Ishikawa (cell line): ENCODE data around the gene DGKQ.
A peak's percentile ranks its signal among the peaks of the same experiment; 100 is the strongest.

Source experiments
- CEBPB ChIP-seq: IDR thresholded peaks from 2 replicates; pipeline ENCODE4 v1.6.1; 2012
- CREB1 ChIP-seq: IDR thresholded peaks from 2 replicates; pipeline ENCODE4 v1.6.1; 2012; ENCODE audit warnings: low read depth
- EGR1 ChIP-seq: IDR thresholded peaks from 2 replicates; pipeline ENCODE4 v1.6.1; 2012
- EP300 ChIP-seq: IDR thresholded peaks from 2 replicates; pipeline ENCODE4 v1.6.1; 2012; ENCODE audit warnings: borderline replicate concordance
- FOXM1 ChIP-seq: IDR thresholded peaks from 2 replicates; pipeline ENCODE4 v1.6.1; 2012; ENCODE audit warnings: low read depth, borderline replicate concordance
- NFIC ChIP-seq: IDR thresholded peaks from 2 replicates; pipeline ENCODE4 v1.6.1; 2012
- RAD21 ChIP-seq: IDR thresholded peaks from 2 replicates; pipeline ENCODE4 v1.6.1; 2012; ENCODE audit warnings: low read depth
- REST ChIP-seq: IDR thresholded peaks from 2 replicates; pipeline ENCODE4 v1.6.1; 2012; ENCODE audit warnings: low read depth, mild to moderate bottlenecking
- TAF1 ChIP-seq: IDR thresholded peaks from 2 replicates; pipeline ENCODE4 v1.6.1; 2012; ENCODE audit warnings: low read depth, mild to moderate bottlenecking
- TCF12 ChIP-seq: IDR thresholded peaks from 2 replicates; pipeline ENCODE4 v1.6.1; 2012; ENCODE audit warnings: low read depth
- TEAD4 ChIP-seq: IDR thresholded peaks from 2 replicates; pipeline ENCODE4 v1.6.1; 2012
- YY1 ChIP-seq: IDR thresholded peaks from 2 replicates; pipeline ENCODE4 v1.6.1; 2012; ENCODE audit warnings: low read depth
- ZBTB7A ChIP-seq: IDR thresholded peaks from 2 replicates; pipeline ENCODE4 v1.6.1; 2012; ENCODE audit warnings: low read depth
- TF ChIP-seq, protein P1 (sequence below): IDR thresholded peaks from 2 replicates; pipeline ENCODE4 v1.6.1; 2012
- TF ChIP-seq, protein P2 (sequence below): IDR thresholded peaks from 2 replicates; pipeline ENCODE4 v1.6.1; 2012

DGKQ gene

GRCh38 chr4:973431-974397 is at the start of gene DGKQ:
Gene DGKQ, minus strand, starts transcription at chr4:973569. Its CDS starts 87 bp downstream, at chr4:973482.
- TF ChIP-seq ZBTB7A: peak; percentile 51; the same call in 1 of the 2 replicates
- no peak for TF ChIP-seq CEBPB
- TF ChIP-seq, protein P1, sequence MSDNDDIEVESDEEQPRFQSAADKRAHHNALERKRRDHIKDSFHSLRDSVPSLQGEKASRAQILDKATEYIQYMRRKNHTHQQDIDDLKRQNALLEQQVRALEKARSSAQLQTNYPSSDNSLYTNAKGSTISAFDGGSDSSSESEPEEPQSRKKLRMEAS: 0 out of 2 replicates have a peak, but pooled peaks have one; percentile 51
- no peak for TF ChIP-seq EGR1
- no peak for TF ChIP-seq RAD21
- peak; percentile 36; the same call in 1 of the 2 replicates for TF ChIP-seq TAF1
- TF ChIP-seq, protein P2, sequence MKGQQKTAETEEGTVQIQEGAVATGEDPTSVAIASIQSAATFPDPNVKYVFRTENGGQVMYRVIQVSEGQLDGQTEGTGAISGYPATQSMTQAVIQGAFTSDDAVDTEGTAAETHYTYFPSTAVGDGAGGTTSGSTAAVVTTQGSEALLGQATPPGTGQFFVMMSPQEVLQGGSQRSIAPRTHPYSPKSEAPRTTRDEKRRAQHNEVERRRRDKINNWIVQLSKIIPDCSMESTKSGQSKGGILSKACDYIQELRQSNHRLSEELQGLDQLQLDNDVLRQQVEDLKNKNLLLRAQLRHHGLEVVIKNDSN: peak; percentile 48; the same call in 1 of the 2 replicates

DNA sequence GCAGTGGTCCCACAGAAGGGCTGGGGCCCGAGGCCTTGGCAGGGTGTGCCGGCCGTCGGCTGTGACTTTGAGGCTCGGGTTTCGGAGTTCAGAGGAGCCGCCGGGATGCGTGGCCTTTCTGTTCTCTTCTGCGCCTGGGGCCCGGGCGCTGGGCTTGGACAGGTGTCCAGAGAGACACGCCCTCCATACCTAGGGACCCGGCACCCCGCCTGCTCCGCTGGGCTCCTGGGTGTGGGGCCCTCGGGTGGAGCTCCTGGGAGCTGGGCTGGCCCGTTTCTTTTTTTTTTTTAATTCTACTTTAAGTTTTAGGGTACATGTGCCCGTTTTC is 49.3 kb upstream of the DGKQ start:
- TF ChIP-seq, protein P1: no peak
- no peak for TF ChIP-seq REST
- TF ChIP-seq TEAD4: no peak
- no peak for TF ChIP-seq TCF12
- TF ChIP-seq YY1: no peak
- TF ChIP-seq, protein P2: no peak
- TF ChIP-seq CREB1: no peak
- TF ChIP-seq FOXM1: no peak
- TF ChIP-seq RAD21: no peak
- TF ChIP-seq ZBTB7A: no peak
- TF ChIP-seq TAF1: no peak
- no peak for TF ChIP-seq NFIC
- TF ChIP-seq EP300: no peak
- TF ChIP-seq CEBPB: no peak
- no peak for TF ChIP-seq EGR1

- no peak for TF ChIP-seq TAF1
- TF ChIP-seq TCF12: no peak
- TF ChIP-seq EP300: no peak
- TF ChIP-seq CREB1: no peak
Measured at GRCh38 chr4:1022051-1022738, 48.8 kb upstream of the DGKQ start.

DNA sequence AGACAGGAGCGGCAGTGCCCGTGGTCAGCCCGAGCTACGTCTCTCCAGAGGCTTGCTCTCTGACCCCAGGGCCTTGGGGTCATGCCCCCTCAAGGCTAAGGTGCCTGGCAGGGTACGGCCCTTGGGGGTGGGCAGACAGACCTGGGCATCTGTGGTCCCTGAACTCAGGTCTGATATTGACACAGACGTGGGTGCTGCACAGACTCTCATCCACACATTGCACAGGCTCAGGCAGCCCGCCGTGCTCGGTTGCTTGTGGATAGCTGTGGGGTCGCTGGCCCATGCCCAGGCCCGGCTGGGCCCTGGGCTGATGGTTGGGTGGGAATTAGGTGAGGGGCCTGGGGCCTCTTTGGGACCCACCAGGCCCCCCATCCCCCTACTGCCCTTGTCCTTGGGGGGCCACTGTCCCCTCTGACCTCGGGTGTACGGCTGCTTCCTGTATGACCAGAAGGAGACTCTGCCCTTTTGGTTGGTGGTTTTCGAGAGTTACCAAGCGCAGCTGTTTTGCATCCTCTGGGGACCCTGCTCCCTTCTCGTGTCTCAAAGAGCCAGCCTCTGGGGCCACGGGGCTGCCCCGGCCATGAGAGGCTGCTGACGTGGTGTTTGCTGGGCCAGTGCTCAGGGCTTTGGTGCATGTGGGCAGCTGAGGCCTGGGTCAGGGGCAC is 48.1 kb upstream of the DGKQ start:
- no peak for TF ChIP-seq CREB1
- TF ChIP-seq TEAD4: no peak
- no peak for TF ChIP-seq NFIC
- TF ChIP-seq, protein P1: no peak
- 0 out of 2 replicates have a peak, but pooled peaks have one; percentile 18 for TF ChIP-seq ZBTB7A
- no peak for TF ChIP-seq TCF12
- TF ChIP-seq CEBPB: no peak

DNA sequence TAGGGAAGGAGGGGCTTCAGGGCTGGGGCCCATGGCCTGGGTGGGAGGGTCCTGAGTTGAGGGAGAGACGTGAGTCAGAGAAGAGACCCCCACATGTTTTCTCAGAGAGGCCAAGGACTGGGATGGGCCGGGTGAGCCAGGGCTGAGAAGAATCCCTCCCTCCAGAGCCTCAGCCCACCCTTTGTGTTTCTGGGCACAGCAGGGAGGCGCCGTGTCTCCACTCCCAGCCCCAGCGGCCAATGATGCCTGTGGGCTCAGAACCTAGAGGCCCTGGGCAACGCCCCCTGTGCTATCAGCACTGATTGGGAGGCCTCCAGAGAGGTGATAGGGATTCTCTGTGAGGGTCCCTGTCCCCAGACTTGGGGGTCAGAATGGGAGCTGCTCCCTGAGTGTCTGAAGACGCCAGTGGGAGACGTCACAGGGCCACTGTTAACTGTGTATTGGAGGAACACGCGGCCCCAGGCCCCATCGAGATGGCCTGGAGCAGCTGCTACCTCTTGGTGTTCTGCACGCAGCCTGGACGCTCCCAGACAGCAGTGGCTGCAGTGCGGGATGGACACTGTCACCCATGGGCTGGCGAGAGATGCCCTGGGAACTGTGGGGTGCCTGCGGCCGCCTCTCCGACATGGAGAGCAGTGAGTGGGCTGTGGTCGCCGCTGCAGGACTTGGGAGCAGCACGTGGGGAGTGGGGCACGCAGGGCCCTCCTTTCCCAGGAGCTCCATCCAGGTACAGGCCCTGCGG is 46.5 kb upstream of the DGKQ start:
- TF ChIP-seq NFIC (no peak), TEAD4 (no peak), TAF1 (no peak), FOXM1 (no peak), REST (no peak), EP300 (no peak), YY1 (no peak), TCF12 (no peak), EGR1 (no peak), RAD21 (no peak), CREB1 (no peak), ZBTB7A (no peak)
- TF ChIP-seq, protein P1: no peak
- TF ChIP-seq, protein P2: no peak
